Uterus (tissue), 2 donors: ENCODE results near the gene LRRC4C.

ENCODE experiments used
- POLR2A ChIP-seq, 2 donors: fragments of 450-650 bp; IDR thresholded peaks; one replicate each; pipeline ENCODE4 v1.6.1; 2016; ENCODE audit warnings: antibody characterized with exemption in 2 of 2, mild to moderate bottlenecking in 1 of 2, moderate library complexity in 1 of 2
- TF ChIP-seq, protein P1 (sequence below), 4 experiments: fragments of 200-600 bp in 2 of 4; fragments of 450-650 bp in 2 of 4; sonication (generic) in 2 of 4; IDR thresholded peaks; one replicate each; pipeline ENCODE4 v1.5.1; 2016 to 2019; ENCODE audit warnings: antibody characterized with exemption in 4 of 4, mild to moderate bottlenecking in 2 of 4, moderate library complexity in 1 of 4

- TF ChIP-seq, protein P1, sequence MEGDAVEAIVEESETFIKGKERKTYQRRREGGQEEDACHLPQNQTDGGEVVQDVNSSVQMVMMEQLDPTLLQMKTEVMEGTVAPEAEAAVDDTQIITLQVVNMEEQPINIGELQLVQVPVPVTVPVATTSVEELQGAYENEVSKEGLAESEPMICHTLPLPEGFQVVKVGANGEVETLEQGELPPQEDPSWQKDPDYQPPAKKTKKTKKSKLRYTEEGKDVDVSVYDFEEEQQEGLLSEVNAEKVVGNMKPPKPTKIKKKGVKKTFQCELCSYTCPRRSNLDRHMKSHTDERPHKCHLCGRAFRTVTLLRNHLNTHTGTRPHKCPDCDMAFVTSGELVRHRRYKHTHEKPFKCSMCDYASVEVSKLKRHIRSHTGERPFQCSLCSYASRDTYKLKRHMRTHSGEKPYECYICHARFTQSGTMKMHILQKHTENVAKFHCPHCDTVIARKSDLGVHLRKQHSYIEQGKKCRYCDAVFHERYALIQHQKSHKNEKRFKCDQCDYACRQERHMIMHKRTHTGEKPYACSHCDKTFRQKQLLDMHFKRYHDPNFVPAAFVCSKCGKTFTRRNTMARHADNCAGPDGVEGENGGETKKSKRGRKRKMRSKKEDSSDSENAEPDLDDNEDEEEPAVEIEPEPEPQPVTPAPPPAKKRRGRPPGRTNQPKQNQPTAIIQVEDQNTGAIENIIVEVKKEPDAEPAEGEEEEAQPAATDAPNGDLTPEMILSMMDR (IDR thresholded peaks at IDR 0.05), result no peak
- no peak for TF ChIP-seq POLR2A (IDR thresholded peaks at IDR 0.05)
These were observed 253.1 kb downstream of the LRRC4C start for GRCh38 chr11:41206388-41206787.
